ENCODE data around the gene LYZL2. TPM values are rescaled to one million over a fixed set of nuclear protein-coding genes. Genes with fewer than 3 reads are reported as not detected.
"Not testable (repeated sequence)": the region's sequence is repeated elsewhere in the genome, so short reads cannot be mapped to it uniquely, and the experiment has no call there.

LYZL2 gene
- total RNA-seq, 1 donor from 2014 or later = not detected

DNA sequence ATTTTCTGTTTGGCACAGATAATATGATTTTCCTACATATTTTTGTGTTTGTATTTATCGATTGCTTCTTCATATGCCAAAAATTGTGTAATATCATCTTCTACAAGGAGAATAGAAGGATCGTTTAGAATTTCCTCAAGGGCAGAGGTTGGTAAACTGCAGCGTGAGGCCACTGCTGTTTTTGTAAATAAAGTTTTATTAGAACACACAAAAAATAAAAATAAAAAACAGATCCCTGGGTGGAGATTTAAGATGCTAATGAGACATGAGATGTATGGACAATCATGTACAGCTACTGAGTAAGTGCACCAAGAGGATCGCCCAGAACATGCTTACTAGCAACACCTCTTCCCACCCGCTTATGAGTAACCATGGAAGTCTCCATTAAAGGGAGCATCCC is 9.6 kb downstream of the LYZL2 start:
- Mint-ChIP-seq H3K9me3 (no peaks in the 10 kb centered on the region), H3K36me3 (ENCODE audit: low read depth) (no peaks in the 10 kb centered on the region), H3K27ac (ENCODE audit: unreplicated experiment) (no peak overlapping the region), H3K27me3 (ENCODE audit: low read depth) (no peaks in the 10 kb centered on the region), H3K4me3 (no peak overlapping the region), H3K4me1 (no peaks in the 10 kb centered on the region)
- DNase-seq (ENCODE audit: low read depth, low spot score) = no peak
- TF ChIP-seq, protein P1, sequence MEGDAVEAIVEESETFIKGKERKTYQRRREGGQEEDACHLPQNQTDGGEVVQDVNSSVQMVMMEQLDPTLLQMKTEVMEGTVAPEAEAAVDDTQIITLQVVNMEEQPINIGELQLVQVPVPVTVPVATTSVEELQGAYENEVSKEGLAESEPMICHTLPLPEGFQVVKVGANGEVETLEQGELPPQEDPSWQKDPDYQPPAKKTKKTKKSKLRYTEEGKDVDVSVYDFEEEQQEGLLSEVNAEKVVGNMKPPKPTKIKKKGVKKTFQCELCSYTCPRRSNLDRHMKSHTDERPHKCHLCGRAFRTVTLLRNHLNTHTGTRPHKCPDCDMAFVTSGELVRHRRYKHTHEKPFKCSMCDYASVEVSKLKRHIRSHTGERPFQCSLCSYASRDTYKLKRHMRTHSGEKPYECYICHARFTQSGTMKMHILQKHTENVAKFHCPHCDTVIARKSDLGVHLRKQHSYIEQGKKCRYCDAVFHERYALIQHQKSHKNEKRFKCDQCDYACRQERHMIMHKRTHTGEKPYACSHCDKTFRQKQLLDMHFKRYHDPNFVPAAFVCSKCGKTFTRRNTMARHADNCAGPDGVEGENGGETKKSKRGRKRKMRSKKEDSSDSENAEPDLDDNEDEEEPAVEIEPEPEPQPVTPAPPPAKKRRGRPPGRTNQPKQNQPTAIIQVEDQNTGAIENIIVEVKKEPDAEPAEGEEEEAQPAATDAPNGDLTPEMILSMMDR (conservative IDR thresholded peaks at IDR 0.05) = no peak

DNA sequence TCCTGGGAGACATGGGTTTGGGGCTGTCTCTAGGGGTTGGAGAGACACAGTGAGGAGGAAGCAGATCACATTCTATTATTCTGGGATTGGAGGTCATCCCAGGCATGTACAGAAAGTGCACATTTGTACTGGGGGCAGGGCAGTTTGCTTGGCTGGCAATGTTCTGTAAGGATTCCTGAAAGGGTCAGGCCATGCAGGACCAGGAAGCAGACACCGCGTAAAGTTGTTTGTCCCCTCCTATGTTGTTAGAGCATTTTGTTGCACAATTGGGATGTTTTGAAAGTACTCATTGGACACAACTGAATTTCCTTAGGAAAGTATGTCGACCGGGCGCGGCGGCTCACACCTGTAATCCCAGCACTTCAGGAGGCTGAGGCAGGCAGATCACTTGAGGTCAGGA is 12.5 kb downstream of the LYZL2 start:
- H3K27ac Mint-ChIP-seq (ENCODE audit: unreplicated experiment) = no peak overlapping the region
- TF ChIP-seq, protein P1 (conservative IDR thresholded peaks at IDR 0.05) = no peak
- no peaks in the 10 kb centered on the region for H3K36me3 Mint-ChIP-seq (ENCODE audit: low read depth)
- DNase-seq (ENCODE audit: low read depth, low spot score) = no peak
- no peaks in the 10 kb centered on the region for H3K27me3 Mint-ChIP-seq (ENCODE audit: low read depth)
- no peaks in the 10 kb centered on the region for H3K9me3 Mint-ChIP-seq
- H3K4me3 Mint-ChIP-seq = no peak overlapping the region
- H3K4me1 Mint-ChIP-seq = peaks cover 7% of the 10 kb centered on the region

- H3K9me3 Mint-ChIP-seq; H3K4me3 Mint-ChIP-seq; H3K27ac Mint-ChIP-seq (ENCODE audit: unreplicated experiment); H3K36me3 Mint-ChIP-seq (ENCODE audit: low read depth); H3K27me3 Mint-ChIP-seq (ENCODE audit: low read depth); DNase-seq (ENCODE audit: low read depth, low spot score): not testable (repeated sequence)
- H3K4me1 Mint-ChIP-seq = peaks cover 16% of the 10 kb centered on the region
Observed at GRCh38 chr10:30611041-30611440, 18.5 kb downstream of the LYZL2 start.

GRCh38 chr10:30607814-30608213 is 21.7 kb downstream of the LYZL2 start:
- no peak for DNase-seq (ENCODE audit: low read depth, low spot score)
- Mint-ChIP-seq H3K4me1 (peaks cover 34% of the 10 kb centered on the region), H3K36me3 (ENCODE audit: low read depth) (peaks cover 3% of the 10 kb centered on the region), H3K9me3 (peaks cover 12% of the 10 kb centered on the region), H3K27ac (ENCODE audit: unreplicated experiment) (no peak overlapping the region), H3K4me3 (no peak overlapping the region), H3K27me3 (ENCODE audit: low read depth) (no peaks in the 10 kb centered on the region)
- TF ChIP-seq, protein P1 (conservative IDR thresholded peaks at IDR 0.05) = no peak

DNA sequence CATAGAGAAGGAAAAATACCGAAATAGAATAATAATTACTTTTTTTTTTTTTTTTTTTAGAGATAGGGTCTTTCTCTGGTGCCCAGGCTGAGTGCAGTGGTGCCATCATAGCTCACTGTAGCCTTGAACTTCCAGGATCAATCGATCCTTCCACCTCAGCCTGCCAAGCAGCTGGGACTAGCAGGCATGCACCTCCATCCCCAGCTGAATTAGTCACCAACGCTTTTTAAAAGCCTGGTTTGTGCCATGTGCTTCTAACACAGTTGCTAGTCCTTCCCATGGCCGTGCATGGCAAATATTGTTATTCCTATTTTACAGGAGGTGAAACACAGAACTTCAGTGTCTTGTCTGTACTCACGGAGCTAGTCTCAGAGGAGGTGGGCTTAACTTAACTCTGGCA is 23.2 kb downstream of the LYZL2 start:
- TF ChIP-seq, protein P1 (conservative IDR thresholded peaks at IDR 0.05) = no peak
- no peaks in the 10 kb centered on the region for H3K27me3 Mint-ChIP-seq (ENCODE audit: low read depth)
- peak overlapping the region; percentile 35 for H3K27ac Mint-ChIP-seq (ENCODE audit: unreplicated experiment)
- peaks cover 23% of the 10 kb centered on the region for H3K4me1 Mint-ChIP-seq
- peaks cover 3% of the 10 kb centered on the region for H3K36me3 Mint-ChIP-seq (ENCODE audit: low read depth)
- peaks cover 12% of the 10 kb centered on the region for H3K9me3 Mint-ChIP-seq
- H3K4me3 Mint-ChIP-seq = no peak overlapping the region
- no peak for DNase-seq (ENCODE audit: low read depth, low spot score)

DNA sequence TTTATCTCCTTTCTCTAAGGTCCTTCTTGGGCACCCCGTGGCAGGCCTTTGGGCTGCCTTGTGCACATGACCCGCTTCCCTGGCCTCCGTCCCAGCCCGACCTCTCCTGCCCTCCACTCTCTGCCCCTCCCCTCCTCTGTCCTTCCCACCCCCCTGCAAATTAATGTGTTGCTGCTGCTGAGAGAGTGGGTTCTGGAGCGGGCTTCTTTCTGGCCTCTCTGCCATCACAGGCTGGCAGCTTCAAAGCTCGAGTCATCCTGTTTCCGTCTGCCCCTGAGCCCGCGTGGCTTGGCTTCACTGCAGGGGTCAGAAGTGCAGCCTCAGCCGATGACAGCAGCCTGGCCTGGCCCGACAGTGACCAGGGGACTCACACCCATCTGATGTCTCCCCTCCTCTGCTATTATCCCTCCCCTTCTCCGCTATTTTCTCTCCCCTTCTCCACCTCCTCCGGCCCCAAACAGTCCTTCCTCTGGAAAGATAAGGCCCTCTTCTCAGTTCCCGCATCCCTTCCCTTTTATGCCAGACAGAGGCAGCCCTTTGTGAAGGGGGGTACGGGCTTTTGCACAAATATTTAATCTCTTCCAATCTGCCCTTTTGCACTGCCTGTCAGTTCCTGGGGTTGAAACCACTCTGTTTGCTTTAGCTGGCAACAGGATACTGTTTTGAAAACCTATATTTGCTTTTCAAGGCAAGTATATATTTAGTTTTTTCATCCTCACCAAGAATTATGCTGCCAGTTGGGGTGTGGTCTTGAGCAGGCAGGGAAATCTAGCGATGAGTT is 24.0 kb downstream of the LYZL2 start:
- peaks cover 23% of the 10 kb centered on the region for H3K4me1 Mint-ChIP-seq
- H3K9me3 Mint-ChIP-seq = peaks cover 12% of the 10 kb centered on the region
- not testable (repeated sequence) for DNase-seq (ENCODE audit: low read depth, low spot score); H3K27ac Mint-ChIP-seq (ENCODE audit: unreplicated experiment); H3K27me3 Mint-ChIP-seq (ENCODE audit: low read depth); H3K4me3 Mint-ChIP-seq; H3K36me3 Mint-ChIP-seq (ENCODE audit: low read depth)

Data from neural crest cell (in vitro differentiated cells).